ENCODE results near the gene GLI2.

GRCh38 chr2:120697471-120697870, 38.2 kb upstream of the GLI2 start:
- no peak for TF ChIP-seq CEBPB (IDR thresholded peaks at IDR 0.05)
- TF ChIP-seq EP300 (IDR thresholded peaks at IDR 0.05; ENCODE audit: borderline replicate concordance): no peak
- TF ChIP-seq CREB1 (IDR thresholded peaks at IDR 0.05; ENCODE audit: low read depth): no peak
- TF ChIP-seq REST (IDR thresholded peaks at IDR 0.05; ENCODE audit: low read depth): no peak
- TF ChIP-seq MAX (IDR thresholded peaks at IDR 0.05): 0 out of 2 replicates have a peak, but pooled peaks have one; percentile 23
- no peak for TF ChIP-seq TAF1 (IDR thresholded peaks at IDR 0.05; ENCODE audit: low read depth)
- no peak for TF ChIP-seq RAD21 (IDR thresholded peaks at IDR 0.05; ENCODE audit: low read depth)
- TF ChIP-seq EGR1 (IDR thresholded peaks at IDR 0.05): no peak
